ENCODE results near the gene CDCA3. TPM values are rescaled to one million over a fixed set of nuclear protein-coding genes. Genes with fewer than 3 reads are reported as not detected.

Gene CDCA3
- total RNA-seq, 1 donor from 2014 or later: 3.1 TPM

- no peak overlapping the region for H3K9ac ChIP-seq (ENCODE audit: low read depth in 1 of 3, low read length in 3 of 3)
- H3K36me3 ChIP-seq (ENCODE audit: control insufficient read depth in 3 of 3, insufficient read depth in 3 of 3, low read length in 3 of 3): peaks cover 43 to 50% (median 43%) of the 10 kb centered on the region in 3 donors
- no peak overlapping the region for H3K27ac ChIP-seq (ENCODE audit: low read depth, low read length)
- no peak overlapping the region for H3K4me3 ChIP-seq (ENCODE audit: low read length in 3 of 3)
- no peaks in the 10 kb centered on the region for H3K27me3 ChIP-seq (ENCODE audit: control insufficient read depth in 3 of 3, insufficient read depth in 3 of 3, low read length in 3 of 3)
- no peaks in the 10 kb centered on the region for H3K9me3 ChIP-seq (ENCODE audit: control insufficient read depth in 3 of 3, low read length in 3 of 3)
- peaks cover 24 to 25% (median 25%) of the 10 kb centered on the region in 3 donors for H3K4me1 ChIP-seq (ENCODE audit: control insufficient read depth in 3 of 3, insufficient read depth in 3 of 3, low read length in 3 of 3)
Observed at GRCh38 chr12:6855322-6855721, 4.2 kb upstream of the CDCA3 start.

DNA sequence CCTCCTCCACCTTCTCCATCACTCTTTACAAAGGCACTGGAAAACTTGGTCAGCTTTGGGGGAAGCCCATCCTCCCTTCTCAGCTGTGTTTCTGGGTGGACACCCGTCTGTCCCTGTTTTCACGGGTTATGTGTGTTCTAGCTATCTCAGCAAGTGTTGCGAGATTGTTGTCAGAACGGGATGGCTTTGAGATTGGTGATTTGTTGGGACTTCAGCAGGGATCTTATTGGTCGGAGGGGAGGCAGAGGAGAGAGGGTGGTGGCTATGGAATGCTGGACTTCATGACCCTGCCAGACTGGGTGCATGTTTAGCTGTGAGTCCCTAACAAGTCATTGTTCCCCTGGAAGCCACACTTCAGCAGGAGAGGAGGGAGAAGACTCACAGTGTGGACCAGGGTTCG lies 3.0 kb upstream of the CDCA3 start:
- Histone ChIP-seq H3K36me3 (ENCODE audit: control insufficient read depth in 3 of 3, insufficient read depth in 3 of 3, low read length in 3 of 3) (peaks cover 32 to 40% (median 34%) of the 10 kb centered on the region in 3 donors), H3K4me1 (ENCODE audit: control insufficient read depth in 3 of 3, insufficient read depth in 3 of 3, low read length in 3 of 3) (peaks cover 23 to 25% (median 25%) of the 10 kb centered on the region in 3 donors), H3K4me3 (ENCODE audit: low read length in 3 of 3) (no peak overlapping the region), H3K27ac (ENCODE audit: low read depth, low read length) (no peak overlapping the region), H3K9me3 (ENCODE audit: control insufficient read depth in 3 of 3, low read length in 3 of 3) (no peaks in the 10 kb centered on the region), H3K27me3 (ENCODE audit: control insufficient read depth in 3 of 3, insufficient read depth in 3 of 3, low read length in 3 of 3) (no peaks in the 10 kb centered on the region), H3K9ac (ENCODE audit: low read depth in 1 of 3, low read length in 3 of 3) (peak overlapping the region in 2 of 3 donors; percentile 4 to 78)

DNA sequence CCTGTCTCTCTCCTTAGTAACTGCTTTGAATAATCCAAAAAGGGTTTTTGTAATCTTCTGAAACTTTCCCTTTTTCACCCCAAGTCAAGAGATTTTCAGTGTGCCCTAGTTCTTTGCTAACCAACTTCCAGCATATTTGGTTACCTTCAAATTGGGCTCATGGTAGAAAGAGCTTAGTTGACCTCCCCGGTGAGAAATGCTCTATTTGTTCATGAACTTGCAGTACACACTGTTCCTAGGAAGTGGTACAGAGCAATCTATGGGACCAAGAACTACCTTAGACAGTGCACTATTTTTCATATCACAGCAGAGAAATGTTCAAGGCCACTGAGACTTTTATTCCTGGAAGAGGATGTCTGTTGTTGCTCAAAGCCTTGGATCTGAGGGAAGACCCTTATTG lies 2.5 kb upstream of the CDCA3 start:
- Histone ChIP-seq H3K4me3 (ENCODE audit: low read length in 3 of 3) (no peak overlapping the region), H3K36me3 (ENCODE audit: control insufficient read depth in 3 of 3, insufficient read depth in 3 of 3, low read length in 3 of 3) (peaks cover 29 to 36% (median 30%) of the 10 kb centered on the region in 3 donors), H3K27ac (ENCODE audit: low read depth, low read length) (peak overlapping the region; percentile 96), H3K9ac (ENCODE audit: low read depth in 1 of 3, low read length in 3 of 3) (peak overlapping the region in 2 of 3 donors; percentile 60 to 78), H3K9me3 (ENCODE audit: control insufficient read depth in 3 of 3, low read length in 3 of 3) (no peaks in the 10 kb centered on the region), H3K27me3 (ENCODE audit: control insufficient read depth in 3 of 3, insufficient read depth in 3 of 3, low read length in 3 of 3) (no peaks in the 10 kb centered on the region), H3K4me1 (ENCODE audit: control insufficient read depth in 3 of 3, insufficient read depth in 3 of 3, low read length in 3 of 3) (peaks cover 21 to 25% (median 23%) of the 10 kb centered on the region in 3 donors)

DNA sequence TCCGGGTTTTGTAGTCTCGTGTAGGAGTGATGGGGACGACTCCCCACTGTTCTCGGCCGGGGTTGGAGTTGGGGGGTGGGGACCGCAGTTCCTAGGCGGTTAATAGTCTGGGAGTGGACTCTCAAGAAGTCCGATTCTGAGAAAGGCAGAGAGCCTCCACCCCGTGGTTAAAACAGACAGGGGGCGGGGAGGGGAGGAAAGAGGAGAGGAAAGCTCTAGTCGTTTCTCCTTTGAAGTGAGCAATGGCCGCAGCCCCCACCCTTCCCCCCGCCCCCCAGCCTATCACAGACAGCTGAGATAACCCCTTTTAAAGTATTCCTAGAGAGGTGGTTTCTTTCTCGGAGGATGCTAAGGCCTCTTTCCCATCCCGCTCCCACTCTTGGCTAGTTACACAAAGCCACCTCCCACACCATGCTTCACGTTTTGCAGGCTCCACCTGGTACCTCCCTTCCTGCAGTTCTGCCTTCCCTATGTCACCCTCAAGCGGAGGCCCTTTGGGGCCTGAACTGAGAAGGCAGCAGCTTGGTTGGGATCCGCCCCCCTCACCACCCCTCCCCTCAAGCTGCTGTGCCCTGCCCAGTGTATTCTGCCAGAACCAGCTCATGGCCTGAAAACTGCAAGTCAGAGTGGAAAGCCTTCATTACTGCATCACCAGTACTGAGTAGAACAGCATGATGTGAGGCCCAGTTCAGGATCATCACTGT lies 1.7 kb upstream of the CDCA3 start:
- Histone ChIP-seq H3K36me3 (ENCODE audit: control insufficient read depth in 3 of 3, insufficient read depth in 3 of 3, low read length in 3 of 3) (peaks cover 21 to 28% (median 22%) of the 10 kb centered on the region in 3 donors), H3K9ac (ENCODE audit: low read depth in 1 of 3, low read length in 3 of 3) (peak overlapping the region; percentile 60 to 78 (median 64)), H3K4me1 (ENCODE audit: control insufficient read depth in 3 of 3, insufficient read depth in 3 of 3, low read length in 3 of 3) (peaks cover 21 to 25% (median 23%) of the 10 kb centered on the region in 3 donors), H3K27ac (ENCODE audit: low read depth, low read length) (peak overlapping the region; percentile 96), H3K4me3 (ENCODE audit: low read length in 3 of 3) (peak overlapping the region; percentile 68 to 80 (median 72)), H3K9me3 (ENCODE audit: control insufficient read depth in 3 of 3, low read length in 3 of 3) (no peaks in the 10 kb centered on the region), H3K27me3 (ENCODE audit: control insufficient read depth in 3 of 3, insufficient read depth in 3 of 3, low read length in 3 of 3) (no peaks in the 10 kb centered on the region)

DNA sequence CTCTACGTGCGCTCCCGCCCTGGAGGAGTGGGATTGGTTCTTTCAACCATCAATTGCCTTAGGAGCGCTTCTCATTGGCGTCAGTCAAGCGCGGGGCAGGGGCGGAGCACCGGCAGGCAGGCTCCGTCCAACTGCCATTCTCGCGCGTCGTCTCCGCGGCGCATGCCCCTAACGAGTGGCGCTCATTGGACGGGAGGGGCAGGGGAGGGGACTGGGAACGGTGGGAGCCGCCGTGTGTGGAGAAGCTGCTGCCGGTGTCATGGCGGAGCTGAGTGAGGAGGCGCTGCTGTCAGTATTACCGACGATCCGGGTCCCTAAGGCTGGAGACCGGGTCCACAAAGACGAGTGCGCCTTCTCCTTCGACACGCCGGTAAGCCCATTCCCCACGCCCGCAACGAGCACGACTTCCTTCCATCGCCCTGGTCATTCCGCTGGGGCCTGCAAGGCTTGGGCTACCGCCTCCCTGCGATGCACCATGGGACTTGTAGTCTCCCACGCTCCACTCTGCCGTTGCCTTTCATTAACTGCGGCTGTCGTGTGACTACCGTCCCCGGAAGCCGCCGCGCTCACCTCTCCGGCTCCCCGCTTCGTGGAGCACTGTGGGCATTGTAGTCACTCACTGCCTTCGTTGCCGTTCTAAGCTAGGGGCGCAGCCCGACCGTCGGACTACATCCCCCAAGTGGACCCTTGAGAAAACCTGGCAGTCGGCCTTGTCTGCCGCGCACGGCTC lies 1.0 kb upstream of the CDCA3 start, which contains the start of gene USP5:
TSS of gene USP5 (plus strand) at position 230 of the 730 bp plus-strand sequence. CDS start at position 260, 30 bp downstream.
- H3K4me3 ChIP-seq (ENCODE audit: low read length in 3 of 3): peak within 1 kb of the TSS; percentile 99
- peak within 1 kb of the TSS; percentile 79 to 93 (median 92) for H3K9ac ChIP-seq (ENCODE audit: low read depth in 1 of 3, low read length in 3 of 3)
- H3K4me1 ChIP-seq (ENCODE audit: control insufficient read depth in 3 of 3, insufficient read depth in 3 of 3, low read length in 3 of 3): peaks cover 19 to 25% (median 23%) of the 10 kb centered on the region in 3 donors
- no peaks in the 10 kb centered on the region for H3K9me3 ChIP-seq (ENCODE audit: control insufficient read depth in 3 of 3, low read length in 3 of 3)
- no peaks in the 10 kb centered on the region for H3K27me3 ChIP-seq (ENCODE audit: control insufficient read depth in 3 of 3, insufficient read depth in 3 of 3, low read length in 3 of 3)
- H3K36me3 ChIP-seq (ENCODE audit: control insufficient read depth in 3 of 3, insufficient read depth in 3 of 3, low read length in 3 of 3): peaks cover 14 to 21% (median 15%) of the 10 kb centered on the region in 3 donors
- H3K27ac ChIP-seq (ENCODE audit: low read depth, low read length): peak within 1 kb of the TSS; percentile 96

DNA sequence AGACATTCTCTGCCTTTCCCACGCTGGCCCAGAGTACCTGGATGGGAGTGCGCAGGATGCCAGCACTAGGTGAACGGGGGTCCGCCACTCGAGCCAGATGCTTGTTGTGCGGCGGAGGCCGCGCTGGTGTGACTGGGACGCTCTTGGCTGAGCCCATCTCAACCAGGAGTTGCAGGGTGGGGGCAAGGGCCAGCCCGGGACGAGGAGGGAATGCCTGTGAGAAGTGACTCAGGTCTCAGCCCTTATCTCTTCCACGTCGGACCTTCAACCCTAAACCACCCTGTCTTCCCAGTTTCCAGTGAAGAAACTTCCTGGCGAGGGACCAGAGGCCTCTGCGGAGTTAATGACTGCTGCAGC lies 312 bp downstream of the CDCA3 start:
- Histone ChIP-seq H3K4me1 (ENCODE audit: control insufficient read depth in 3 of 3, insufficient read depth in 3 of 3, low read length in 3 of 3) (peaks cover 19 to 25% (median 23%) of the 10 kb centered on the region in 3 donors), H3K4me3 (ENCODE audit: low read length in 3 of 3) (peak overlapping the region; percentile 99), H3K36me3 (ENCODE audit: control insufficient read depth in 3 of 3, insufficient read depth in 3 of 3, low read length in 3 of 3) (peaks cover 2 to 11% (median 3%) of the 10 kb centered on the region in 3 donors), H3K27me3 (ENCODE audit: control insufficient read depth in 3 of 3, insufficient read depth in 3 of 3, low read length in 3 of 3) (no peaks in the 10 kb centered on the region), H3K9me3 (ENCODE audit: control insufficient read depth in 3 of 3, low read length in 3 of 3) (no peaks in the 10 kb centered on the region), H3K27ac (ENCODE audit: low read depth, low read length) (no peak overlapping the region), H3K9ac (ENCODE audit: low read depth in 1 of 3, low read length in 3 of 3) (peak overlapping the region in 1 of 3 donors; percentile 92)

DNA sequence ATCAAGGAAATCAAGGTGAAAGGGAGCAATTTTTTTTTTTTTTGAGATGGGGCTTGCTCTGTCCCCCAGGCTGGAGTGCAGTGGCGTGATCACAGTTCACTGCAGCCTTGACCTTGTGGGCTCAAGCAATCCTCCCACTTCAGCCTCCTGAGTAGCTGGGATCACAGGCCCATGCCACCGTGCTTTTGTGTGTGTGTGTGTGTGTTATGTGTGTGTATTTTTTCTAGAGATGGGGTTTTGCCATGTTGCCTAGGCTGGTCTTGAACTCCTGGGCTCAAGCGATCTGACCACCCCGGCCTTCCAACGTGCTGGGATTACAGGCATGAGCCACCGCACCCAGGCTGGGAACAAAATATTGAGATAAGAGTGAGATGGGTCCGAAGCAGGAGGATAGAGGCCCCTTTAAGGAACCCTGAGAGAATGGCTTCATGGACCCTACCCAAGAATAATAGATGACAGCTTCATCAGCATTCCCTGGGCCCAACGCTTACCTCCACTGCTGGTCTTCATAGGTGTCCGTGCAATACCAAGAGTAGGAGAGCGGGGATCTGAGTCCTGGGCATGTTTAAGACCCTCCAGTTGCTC lies 1.0 kb downstream of the CDCA3 start:
- no peak overlapping the region for H3K4me3 ChIP-seq (ENCODE audit: low read length in 3 of 3)
- H3K36me3 ChIP-seq (ENCODE audit: control insufficient read depth in 3 of 3, insufficient read depth in 3 of 3, low read length in 3 of 3): peaks cover 0 to 6% (median 3%) of the 10 kb centered on the region in 3 donors
- H3K9ac ChIP-seq (ENCODE audit: low read depth in 1 of 3, low read length in 3 of 3): no peak overlapping the region
- H3K4me1 ChIP-seq (ENCODE audit: control insufficient read depth in 3 of 3, insufficient read depth in 3 of 3, low read length in 3 of 3): peaks cover 19 to 25% (median 23%) of the 10 kb centered on the region in 3 donors
- H3K9me3 ChIP-seq (ENCODE audit: control insufficient read depth in 3 of 3, low read length in 3 of 3): no peaks in the 10 kb centered on the region
- no peaks in the 10 kb centered on the region for H3K27me3 ChIP-seq (ENCODE audit: control insufficient read depth in 3 of 3, insufficient read depth in 3 of 3, low read length in 3 of 3)
- no peak overlapping the region for H3K27ac ChIP-seq (ENCODE audit: low read depth, low read length)

GRCh38 chr12:6849427-6849826 lies 1.7 kb downstream of the CDCA3 start:
- Histone ChIP-seq H3K27me3 (ENCODE audit: control insufficient read depth in 3 of 3, insufficient read depth in 3 of 3, low read length in 3 of 3) (no peaks in the 10 kb centered on the region), H3K4me1 (ENCODE audit: control insufficient read depth in 3 of 3, insufficient read depth in 3 of 3, low read length in 3 of 3) (peaks cover 19 to 25% (median 23%) of the 10 kb centered on the region in 3 donors), H3K4me3 (ENCODE audit: low read length in 3 of 3) (no peak overlapping the region), H3K9me3 (ENCODE audit: control insufficient read depth in 3 of 3, low read length in 3 of 3) (no peaks in the 10 kb centered on the region), H3K36me3 (ENCODE audit: control insufficient read depth in 3 of 3, insufficient read depth in 3 of 3, low read length in 3 of 3) (peaks cover 0 to 9% (median 3%) of the 10 kb centered on the region in 3 donors), H3K9ac (ENCODE audit: low read depth in 1 of 3, low read length in 3 of 3) (no peak overlapping the region), H3K27ac (ENCODE audit: low read depth, low read length) (no peak overlapping the region)

DNA sequence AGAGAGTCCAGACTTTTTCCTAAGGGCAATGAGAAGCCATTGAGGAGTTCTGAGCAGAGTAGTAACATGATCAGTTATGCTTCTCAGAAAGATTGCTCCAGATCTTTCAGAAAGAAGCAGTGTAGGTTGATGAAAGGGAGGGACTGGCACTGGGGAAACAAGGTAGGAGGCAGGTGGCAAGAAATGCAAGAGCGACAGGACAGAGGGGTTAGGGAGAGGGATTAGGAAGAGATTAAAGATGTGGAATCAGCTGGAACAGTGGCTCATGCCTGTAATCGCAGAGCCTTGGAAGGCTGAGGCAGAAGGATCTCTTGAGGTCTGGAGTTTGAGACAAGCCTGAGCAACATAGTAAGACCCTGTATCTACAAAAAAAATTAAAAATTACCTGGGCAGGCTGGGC lies 3.4 kb downstream of the CDCA3 start:
- Histone ChIP-seq H3K36me3 (ENCODE audit: control insufficient read depth in 3 of 3, insufficient read depth in 3 of 3, low read length in 3 of 3) (peaks cover 0 to 9% (median 5%) of the 10 kb centered on the region in 3 donors), H3K27me3 (ENCODE audit: control insufficient read depth in 3 of 3, insufficient read depth in 3 of 3, low read length in 3 of 3) (no peaks in the 10 kb centered on the region), H3K9me3 (ENCODE audit: control insufficient read depth in 3 of 3, low read length in 3 of 3) (no peaks in the 10 kb centered on the region), H3K9ac (ENCODE audit: low read depth in 1 of 3, low read length in 3 of 3) (peak overlapping the region in 1 of 3 donors; percentile 8), H3K4me3 (ENCODE audit: low read length in 3 of 3) (no peak overlapping the region), H3K4me1 (ENCODE audit: control insufficient read depth in 3 of 3, insufficient read depth in 3 of 3, low read length in 3 of 3) (peaks cover 8 to 11% (median 10%) of the 10 kb centered on the region in 3 donors), H3K27ac (ENCODE audit: low read depth, low read length) (no peak overlapping the region)

Data from skeletal muscle tissue (tissue), 4 donors.